Measurements from ENCODE around the gene DGKD.

The DGKD gene

GRCh38 chr2:233402789-233403188, 48.5 kb downstream of the DGKD start:
- H3K4me3 ChIP-seq (ENCODE audit: low read length) = no peak overlapping the region
- TF ChIP-seq CTCF (IDR thresholded peaks at IDR 0.05; ENCODE audit: insufficient read depth, low read depth, low read length, missing control alignments) = no peak
- DNase-seq (ENCODE audit: low read depth) = no peak

GRCh38 chr2:233404222-233404621, 49.9 kb downstream of the DGKD start:
- DNase-seq (ENCODE audit: low read depth) = peak; percentile 69
- TF ChIP-seq CTCF (IDR thresholded peaks at IDR 0.05; ENCODE audit: insufficient read depth, low read depth, low read length, missing control alignments) = peak; percentile 92
- no peak overlapping the region for H3K4me3 ChIP-seq (ENCODE audit: low read length)

- no peak for TF ChIP-seq CTCF (IDR thresholded peaks at IDR 0.05; ENCODE audit: insufficient read depth, low read depth, low read length, missing control alignments)
- DNase-seq (ENCODE audit: low read depth) = no peak
- no peak overlapping the region for H3K4me3 ChIP-seq (ENCODE audit: low read length)
Measured at GRCh38 chr2:233406865-233407264, 52.6 kb downstream of the DGKD start.

- H3K4me3 ChIP-seq (ENCODE audit: low read length) = no peak overlapping the region
- no peak for TF ChIP-seq CTCF (IDR thresholded peaks at IDR 0.05; ENCODE audit: insufficient read depth, low read depth, low read length, missing control alignments)
- DNase-seq (ENCODE audit: low read depth) = no peak
Measured at GRCh38 chr2:233407771-233408181, 53.5 kb downstream of the DGKD start.

GRCh38 chr2:233408366-233409285, 54.3 kb downstream of the DGKD start:
- no peak for DNase-seq (ENCODE audit: low read depth)
- no peak overlapping the region for H3K4me3 ChIP-seq (ENCODE audit: low read length)
- no peak for TF ChIP-seq CTCF (IDR thresholded peaks at IDR 0.05; ENCODE audit: insufficient read depth, low read depth, low read length, missing control alignments)

GRCh38 chr2:233409286-233409991, 55.1 kb downstream of the DGKD start:
- TF ChIP-seq CTCF (IDR thresholded peaks at IDR 0.05; ENCODE audit: insufficient read depth, low read depth, low read length, missing control alignments) = no peak
- H3K4me3 ChIP-seq (ENCODE audit: low read length) = no peak overlapping the region
- DNase-seq (ENCODE audit: low read depth) = no peak
